ENCODE measurements around the gene GIGYF1. TPM values are rescaled to one million over a fixed set of nuclear protein-coding genes. Genes with fewer than 3 reads are reported as not detected.

GIGYF1 gene
- total RNA-seq, 2 donors from 2014 or later: 37.0 to 82.2 TPM

DNA sequence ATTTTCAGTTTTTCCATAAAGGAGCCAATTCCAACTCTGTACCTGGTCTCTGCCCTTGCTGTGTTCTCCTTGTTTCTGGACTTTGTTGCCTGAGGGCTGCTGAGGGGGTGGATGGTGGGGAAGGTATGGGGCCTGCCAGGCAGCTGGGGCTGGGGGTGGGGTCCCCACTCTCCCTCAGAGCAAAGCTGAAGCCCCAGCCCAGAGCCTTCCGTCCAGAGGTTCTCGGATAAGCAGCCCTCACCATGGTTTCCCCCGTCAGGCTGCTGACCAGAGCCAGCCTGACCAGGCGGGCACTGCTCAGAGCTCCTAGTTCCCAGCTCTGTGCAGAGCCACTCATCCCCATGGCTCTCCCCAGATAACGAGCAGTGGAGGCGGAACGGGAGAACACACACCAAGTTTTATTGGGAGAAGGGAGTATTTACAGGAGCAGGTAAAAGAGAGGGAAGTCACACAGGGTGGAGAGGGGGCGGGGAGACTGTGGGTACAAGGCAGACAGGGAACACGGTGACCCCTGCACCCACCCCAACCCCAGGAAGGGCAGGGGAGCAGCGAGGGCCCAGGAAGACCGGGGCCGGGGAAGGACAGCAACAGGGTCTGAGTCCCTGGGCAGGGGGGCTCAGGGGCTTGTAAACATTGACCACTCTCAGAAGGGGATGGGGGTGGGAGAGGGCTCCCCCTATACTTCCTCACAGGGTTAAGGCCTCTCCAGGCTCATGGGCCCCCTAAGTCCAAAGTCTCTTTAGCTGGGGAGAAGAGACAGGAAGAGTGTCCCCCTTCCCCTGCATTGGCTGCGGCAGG lies 14.7 kb downstream of the GIGYF1 start:
- peak; percentile 74 for DNase-seq (ENCODE audit: low spot score)
- intact Hi-C loops (cut with DNase I): loop anchor here (10.0 kb wide), 1 partner anchor 205 kb away; the partner anchor contains the start of gene TSC22D4
- WGBS: 26% methylated on average over 13 of the region's 13 CpGs
- H3K27ac ChIP-seq: peak overlapping the region; percentile 99
- H3K4me1 ChIP-seq (replicated peaks): peaks cover 17% of the 10 kb centered on the region
- H3K9me3 ChIP-seq: no peaks in the 10 kb centered on the region
- TF ChIP-seq, protein P1, sequence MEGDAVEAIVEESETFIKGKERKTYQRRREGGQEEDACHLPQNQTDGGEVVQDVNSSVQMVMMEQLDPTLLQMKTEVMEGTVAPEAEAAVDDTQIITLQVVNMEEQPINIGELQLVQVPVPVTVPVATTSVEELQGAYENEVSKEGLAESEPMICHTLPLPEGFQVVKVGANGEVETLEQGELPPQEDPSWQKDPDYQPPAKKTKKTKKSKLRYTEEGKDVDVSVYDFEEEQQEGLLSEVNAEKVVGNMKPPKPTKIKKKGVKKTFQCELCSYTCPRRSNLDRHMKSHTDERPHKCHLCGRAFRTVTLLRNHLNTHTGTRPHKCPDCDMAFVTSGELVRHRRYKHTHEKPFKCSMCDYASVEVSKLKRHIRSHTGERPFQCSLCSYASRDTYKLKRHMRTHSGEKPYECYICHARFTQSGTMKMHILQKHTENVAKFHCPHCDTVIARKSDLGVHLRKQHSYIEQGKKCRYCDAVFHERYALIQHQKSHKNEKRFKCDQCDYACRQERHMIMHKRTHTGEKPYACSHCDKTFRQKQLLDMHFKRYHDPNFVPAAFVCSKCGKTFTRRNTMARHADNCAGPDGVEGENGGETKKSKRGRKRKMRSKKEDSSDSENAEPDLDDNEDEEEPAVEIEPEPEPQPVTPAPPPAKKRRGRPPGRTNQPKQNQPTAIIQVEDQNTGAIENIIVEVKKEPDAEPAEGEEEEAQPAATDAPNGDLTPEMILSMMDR (IDR thresholded peaks at IDR 0.05): no peak
- TF ChIP-seq POLR2A (IDR thresholded peaks at IDR 0.05) (no peak), POLR2AphosphoS5 (IDR thresholded peaks at IDR 0.05) (peak; percentile 88)
- H3K36me3 ChIP-seq: peaks cover 17 to 38% of the 10 kb centered on the region in 2 donors
- no peak overlapping the region for H3K4me3 ChIP-seq
- no peaks in the 10 kb centered on the region for H3K27me3 ChIP-seq (replicated peaks; ENCODE audit: insufficient read depth)

DNA sequence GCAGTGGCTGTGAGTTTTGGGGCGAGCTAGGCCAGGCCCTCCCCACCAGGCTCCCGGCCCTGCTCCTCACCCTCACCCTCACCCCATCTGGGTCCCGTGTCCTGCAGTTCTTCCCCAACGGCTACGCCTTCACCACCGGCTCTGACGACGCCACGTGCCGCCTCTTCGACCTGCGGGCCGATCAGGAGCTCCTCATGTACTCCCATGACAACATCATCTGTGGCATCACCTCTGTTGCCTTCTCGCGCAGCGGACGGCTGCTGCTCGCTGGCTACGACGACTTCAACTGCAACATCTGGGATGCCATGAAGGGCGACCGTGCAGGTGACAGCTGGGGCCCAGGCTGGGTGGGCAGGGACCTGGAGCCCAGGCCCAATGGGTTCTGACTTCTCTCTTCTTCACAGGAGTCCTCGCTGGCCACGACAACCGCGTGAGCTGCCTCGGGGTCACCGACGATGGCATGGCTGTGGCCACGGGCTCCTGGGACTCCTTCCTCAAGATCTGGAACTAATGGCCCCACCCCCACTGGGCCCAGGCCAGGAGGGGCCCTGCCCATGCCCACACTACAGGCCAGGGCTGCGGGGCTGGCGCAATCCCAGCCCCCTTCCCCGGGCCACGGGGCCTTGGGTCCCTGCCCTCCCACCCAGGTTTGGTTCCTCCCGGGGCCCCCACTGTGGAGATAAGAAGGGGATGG lies 15.6 kb downstream of the GIGYF1 start:
- H3K4me3 ChIP-seq: no peak overlapping the region
- no peaks in the 10 kb centered on the region for H3K9me3 ChIP-seq
- DNase-seq (ENCODE audit: low spot score): no peak
- WGBS: 72% methylated on average over 35 of the region's 35 CpGs
- H3K4me1 ChIP-seq (replicated peaks): peaks cover 17% of the 10 kb centered on the region
- no peaks in the 10 kb centered on the region for H3K27me3 ChIP-seq (replicated peaks; ENCODE audit: insufficient read depth)
- peak overlapping the region; percentile 99 for H3K27ac ChIP-seq
- peaks cover 12 to 29% of the 10 kb centered on the region in 2 donors for H3K36me3 ChIP-seq
- TF ChIP-seq POLR2AphosphoS5 (IDR thresholded peaks at IDR 0.05) (no peak), POLR2A (IDR thresholded peaks at IDR 0.05) (no peak)
- TF ChIP-seq, protein P1 (IDR thresholded peaks at IDR 0.05): no peak
- intact Hi-C loops (cut with DNase I): loop anchor here (10.0 kb wide), 1 partner anchor 204 kb away; the partner anchor contains the start of gene TSC22D4

DNA sequence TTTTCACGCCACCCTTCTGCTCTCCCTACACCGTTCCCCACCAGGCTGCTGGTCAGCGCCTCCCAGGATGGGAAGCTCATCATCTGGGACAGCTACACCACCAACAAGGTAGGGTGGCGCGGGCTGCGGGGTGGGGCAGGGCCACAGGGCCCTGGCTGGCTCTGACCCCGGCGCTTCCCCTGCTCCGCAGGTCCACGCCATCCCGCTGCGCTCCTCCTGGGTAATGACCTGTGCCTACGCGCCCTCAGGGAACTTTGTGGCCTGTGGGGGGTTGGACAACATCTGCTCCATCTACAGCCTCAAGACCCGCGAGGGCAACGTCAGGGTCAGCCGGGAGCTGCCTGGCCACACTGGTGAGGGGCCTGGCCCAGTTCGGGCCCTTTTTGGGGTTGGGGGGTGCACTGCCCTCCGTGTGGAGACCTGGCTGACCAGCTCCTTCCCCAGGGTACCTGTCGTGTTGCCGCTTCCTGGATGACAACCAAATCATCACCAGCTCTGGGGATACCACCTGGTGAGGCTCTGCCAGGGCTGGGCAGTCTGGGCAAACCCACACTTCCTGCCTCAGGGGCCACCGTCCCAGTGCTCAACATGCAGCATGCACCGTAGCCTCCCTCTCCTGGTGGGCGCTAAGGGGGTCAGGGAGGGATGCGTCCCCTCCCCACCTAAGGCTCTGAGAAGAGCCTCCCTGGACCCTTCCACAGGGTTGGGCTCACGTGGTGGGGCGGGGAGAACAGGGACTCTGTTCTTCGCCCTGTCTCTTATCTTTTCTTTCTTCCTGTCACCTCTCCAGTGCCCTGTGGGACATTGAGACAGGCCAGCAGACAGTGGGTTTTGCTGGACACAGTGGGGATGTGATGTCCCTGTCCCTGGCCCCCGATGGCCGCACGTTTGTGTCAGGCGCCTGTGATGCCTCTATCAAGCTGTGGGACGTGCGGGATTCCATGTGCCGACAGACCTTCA lies 16.5 kb downstream of the GIGYF1 start:
- DNase-seq (ENCODE audit: low spot score): no peak
- 86% methylated on average over 36 of the region's 36 CpGs for WGBS
- H3K4me1 ChIP-seq (replicated peaks): peaks cover 17% of the 10 kb centered on the region
- H3K36me3 ChIP-seq: peaks cover 8 to 21% of the 10 kb centered on the region in 2 donors
- intact Hi-C loops (cut with DNase I): loop anchor here (10.0 kb wide), 1 partner anchor 203 kb away; the partner anchor contains the start of gene TSC22D4
- TF ChIP-seq, protein P1 (IDR thresholded peaks at IDR 0.05): no peak
- TF ChIP-seq POLR2A (IDR thresholded peaks at IDR 0.05) (no peak), POLR2AphosphoS5 (IDR thresholded peaks at IDR 0.05) (no peak)
- no peaks in the 10 kb centered on the region for H3K27me3 ChIP-seq (replicated peaks; ENCODE audit: insufficient read depth)
- no peaks in the 10 kb centered on the region for H3K9me3 ChIP-seq
- no peak overlapping the region for H3K4me3 ChIP-seq
- peak overlapping the region; percentile 99 for H3K27ac ChIP-seq

DNA sequence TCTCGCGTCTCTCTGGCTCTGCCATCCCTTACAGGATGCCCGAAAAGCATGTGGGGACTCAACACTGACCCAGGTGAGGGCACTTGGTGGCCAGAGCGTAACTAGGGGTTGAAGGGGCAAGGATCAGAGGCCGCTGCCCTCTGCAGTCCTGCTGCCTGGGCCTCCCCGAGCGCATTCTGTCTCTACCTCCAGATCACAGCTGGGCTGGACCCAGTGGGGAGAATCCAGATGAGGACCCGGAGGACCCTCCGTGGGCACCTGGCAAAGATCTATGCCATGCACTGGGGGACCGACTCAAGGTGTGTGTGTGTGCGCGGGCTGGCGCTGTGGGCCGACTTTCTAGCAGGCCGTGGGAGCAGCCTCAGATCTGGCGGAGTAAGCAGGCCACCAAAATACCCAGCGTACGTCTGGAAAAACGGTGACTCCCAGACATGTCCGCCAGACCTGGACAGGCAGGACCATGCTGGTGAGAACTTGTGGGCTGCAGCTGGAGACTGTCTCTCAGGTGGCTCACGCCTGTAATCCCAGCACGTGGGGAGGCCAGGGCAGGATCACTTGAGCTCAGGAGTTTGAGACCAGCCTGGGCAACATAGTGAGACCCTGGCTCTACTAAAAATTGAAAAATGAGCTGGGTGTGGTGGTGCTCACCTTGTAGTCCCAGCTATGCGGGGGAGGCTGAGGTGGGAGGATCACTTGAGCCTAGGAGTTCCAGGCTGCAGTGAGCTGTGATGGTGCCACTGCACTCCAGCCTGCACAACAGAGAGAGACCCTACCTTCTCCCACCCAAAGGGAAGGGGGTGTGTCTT lies 17.3 kb downstream of the GIGYF1 start:
- Histone ChIP-seq H3K36me3 (peaks cover 5 to 13% of the 10 kb centered on the region in 2 donors), H3K4me3 (peak overlapping the region; percentile 98 to 99), H3K9me3 (no peaks in the 10 kb centered on the region), H3K27ac (peak overlapping the region; percentile 99), H3K27me3 (replicated peaks; ENCODE audit: insufficient read depth) (no peaks in the 10 kb centered on the region), H3K4me1 (replicated peaks) (peaks cover 17% of the 10 kb centered on the region)
- WGBS: 73% methylated on average over 23 of the region's 23 CpGs
- TF ChIP-seq POLR2AphosphoS5 (IDR thresholded peaks at IDR 0.05) (no peak), POLR2A (IDR thresholded peaks at IDR 0.05) (no peak)
- TF ChIP-seq, protein P1 (IDR thresholded peaks at IDR 0.05): no peak
- no peak for DNase-seq (ENCODE audit: low spot score)
- intact Hi-C loops (cut with DNase I): loop anchor here (10.0 kb wide), 1 partner anchor 202 kb away; the partner anchor contains the start of gene TSC22D4
